K562 (cell line): ENCODE results near the gene OR8G5. TPM values are rescaled to one million over a fixed set of nuclear protein-coding genes. Genes with fewer than 3 reads are reported as not detected.

Experiments used
- ATAC-seq: fragments of 200-7000 bp; cut with Tn5 transposase; 3 replicates; pipeline ENCODE4 v1.9.1; 2020; ENCODE audit warnings: moderate library complexity
- Bru-seq: library from RNA; stranded (reverse); fragments of 400-500 nt; gene quantifications from one replicate; lab custom pipeline; 2021; lab: Mats Ljungman, UMichigan
- BruChase-seq, 2 experiments: library from RNA; stranded (reverse); fragments of 400-500 nt; gene quantifications; one replicate each; lab custom pipeline; 2021; lab: Mats Ljungman, UMichigan
- BruUV-seq: library from RNA; stranded (reverse); fragments of 400-500 nt; replicated peaks from 2 replicates; lab custom pipeline; 2021; lab: Mats Ljungman, UMichigan
- CTCF ChIA-PET: fragments of 300-600 bp; formaldehyde crosslinking; extraction: SDS; loops from one replicate; lab custom pipeline; 2021; ENCODE audit warnings: low intra/inter-chr PET ratio; lab: Yijun Ruan, JAX
- POLR2A ChIA-PET: fragments of 300-600, 350-650 bp; sonication (Branson Sonifier 250); formaldehyde crosslinking; extraction: SDS; loops from one replicate; lab custom pipeline; 2021; ENCODE audit warnings: antibody characterized with exemption, inconsistent platforms; lab: Yijun Ruan, JAX
- DNase-seq, 4 experiments: peaks; one replicate each; pipeline versions ENCODE4 v3.0.0 to v3.0.0-alpha.2; 2011 to 2018; ENCODE audit warnings: low spot score in 3 of 4, mixed read lengths in 3 of 4; ENCODE audit errors: extremely low read depth in 1 of 4
- FAIRE-seq: peaks from 2 replicates; lab custom pipeline; 2011; peaks lifted over from hg19 to GRCh38; lab: Jason Lieb, UNC
- H2AFZ ChIP-seq: 2 replicates; pipeline ENCODE4 v1.6.0; 2011; ENCODE audit warnings: low read depth, low read length, control low read depth, inconsistent platforms
- H3K27ac ChIP-seq: fragments of 200-600 bp; 3 replicates; pipeline ENCODE4 v1.8.0; 2011; ENCODE audit warnings: low read depth, mild to moderate bottlenecking, control low read depth, inconsistent platforms, low read length, moderate library complexity, mixed read lengths; ENCODE audit errors: extremely low read depth
- H3K27me3 ChIP-seq, 2 experiments: fragments of 300-600 bp in 1 of 2; 2 replicates in 1 of 2; 3 replicates in 1 of 2; pipeline versions ENCODE4 v1.6.0 to v1.8.0; 2011; ENCODE audit warnings: inconsistent platforms in 2 of 2, low read length in 2 of 2, mild to moderate bottlenecking in 1 of 2, mixed read lengths in 1 of 2, moderate library complexity in 1 of 2; ENCODE audit not compliant: control insufficient read depth in 2 of 2, insufficient read depth in 2 of 2
- H3K36me3 ChIP-seq: fragments of 300-600 bp; 3 replicates; pipeline ENCODE4 v1.8.0; 2011; ENCODE audit warnings: mild to moderate bottlenecking, low read length, inconsistent platforms; ENCODE audit not compliant: control insufficient read depth, insufficient read depth
- H3K4me1 ChIP-seq, 2 experiments: fragments of 200-600 bp in 1 of 2; replicated peaks in 1 of 2; 2 replicates in 1 of 2; 3 replicates in 1 of 2; pipeline versions ENCODE4 v1.5.1 to v1.8.0; 2011; ENCODE audit warnings: inconsistent platforms in 2 of 2, low read length in 2 of 2, mild to moderate bottlenecking in 1 of 2, mixed read lengths in 1 of 2, moderate library complexity in 1 of 2; ENCODE audit not compliant: control insufficient read depth in 2 of 2, insufficient read depth in 2 of 2
- H3K4me2 ChIP-seq: 2 replicates; pipeline ENCODE4 v1.6.1; 2011; ENCODE audit warnings: low read length, control low read depth, inconsistent platforms, mixed read lengths; ENCODE audit not compliant: insufficient read depth
- H3K4me3 ChIP-seq: fragments of 200-600 bp; sonication (generic), shearing (Covaris generic); 2 replicates; pipeline ENCODE4 v1.5.1; 2016; ENCODE audit warnings: control low read depth, inconsistent platforms
- H3K79me2 ChIP-seq: fragments of 200-600 bp; 3 replicates; pipeline ENCODE4 v1.8.0; 2011; ENCODE audit warnings: low read length, inconsistent platforms; ENCODE audit not compliant: control insufficient read depth, insufficient read depth
- H3K9ac ChIP-seq, 2 experiments: 2 replicates each; pipeline versions ENCODE4 v1.6.0 to v1.6.1; 2011; ENCODE audit warnings: low read depth in 2 of 2, low read length in 2 of 2, control low read depth in 1 of 2, inconsistent platforms in 1 of 2, mild to moderate bottlenecking in 1 of 2, mixed read lengths in 1 of 2; ENCODE audit not compliant: insufficient read depth in 1 of 2
- H3K9me1 ChIP-seq: one replicate; pipeline ENCODE4 v1.6.0; 2011; ENCODE audit warnings: inconsistent platforms, mild to moderate bottlenecking, low read length, moderate library complexity; ENCODE audit not compliant: control insufficient read depth, insufficient read depth
- H3K9me3 ChIP-seq: replicated peaks from 2 replicates; pipeline ENCODE4 v1.5.1; 2011; ENCODE audit warnings: low read depth, low read length, inconsistent platforms; ENCODE audit not compliant: control insufficient read depth, insufficient read depth
- H4K20me1 ChIP-seq: replicated peaks from 2 replicates; pipeline ENCODE4 v1.6.1; 2011; ENCODE audit warnings: low read length, inconsistent platforms, mixed read lengths; ENCODE audit not compliant: control insufficient read depth, insufficient read depth
- ASH1L ChIP-seq: fragments of 450-650 bp; IDR thresholded peaks from 2 replicates; pipeline ENCODE4 v1.6.1; 2018; ENCODE audit warnings: borderline replicate concordance, mild to moderate bottlenecking, low read depth; ENCODE audit not compliant: partially characterized antibody
- CBFA2T2 ChIP-seq: fragments of 450-650 bp; conservative IDR thresholded peaks from 2 replicates; pipeline ENCODE4 v1.6.1; 2017; ENCODE audit warnings: mild to moderate bottlenecking
- CBFB ChIP-seq: sonication (generic); formaldehyde crosslinking; IDR thresholded peaks from 2 replicates; pipeline ENCODE4 v1.4.0; 2020; ENCODE audit warnings: mild to moderate bottlenecking, missing genetic modification reagents
- GATAD2B ChIP-seq: fragments of 450-650 bp; IDR thresholded peaks from 2 replicates; pipeline ENCODE4 v1.6.1; 2017; ENCODE audit warnings: mild to moderate bottlenecking, borderline replicate concordance
- GTF2B ChIP-seq: IDR thresholded peaks from 2 replicates; pipeline ENCODE4 v1.6.1; 2011; ENCODE audit not compliant: insufficient read length; ENCODE audit errors: extremely low read depth
- PBX2 ChIP-seq, 2 experiments: IDR thresholded peaks in 1 of 2; conservative IDR thresholded peaks in 1 of 2; 2 replicates each; pipeline ENCODE4 v1.6.1; 2016; ENCODE audit warnings: low read depth in 2 of 2, mild to moderate bottlenecking in 1 of 2, missing compliant biosample characterization in 1 of 2, missing genetic modification characterization in 1 of 2, moderate library complexity in 1 of 2
- RBM39 ChIP-seq: fragments of 200-400 bp; formaldehyde crosslinking; optimal IDR thresholded peaks from 2 replicates; pipeline ENCODE3; 2018; ENCODE audit warnings: low read depth, low read length
- SREBF2 ChIP-seq: sonication (generic); formaldehyde crosslinking; IDR thresholded peaks from 2 replicates; pipeline ENCODE4 v1.4.0; 2020; ENCODE audit warnings: mild to moderate bottlenecking, missing genetic modification reagents
- TFAM ChIP-seq: fragments of 250-450 bp; sonication (Bioruptor Pico); conservative IDR thresholded peaks from 2 replicates; pipeline ENCODE4 v1.5.0; 2021; ENCODE audit warnings: mild to moderate bottlenecking, moderate library complexity
- ZBTB1 ChIP-seq: sonication (generic); formaldehyde crosslinking; IDR thresholded peaks from 2 replicates; pipeline ENCODE4 v1.8.1; 2023; ENCODE audit warnings: missing genetic modification reagents, low read depth, mild to moderate bottlenecking, borderline replicate concordance
- ZNF184 ChIP-seq: sonication (generic); formaldehyde crosslinking; IDR thresholded peaks from 2 replicates; pipeline ENCODE4 v1.5.0; 2020; ENCODE audit warnings: missing genetic modification reagents
- ZNF217 ChIP-seq: sonication (generic); formaldehyde crosslinking; IDR thresholded peaks from 2 replicates; pipeline ENCODE4 v1.8.0; 2022; ENCODE audit warnings: mild to moderate bottlenecking, missing genetic modification reagents
- ZNF311 ChIP-seq: fragments of 250-450 bp; sonication (Bioruptor Pico); IDR thresholded peaks from 2 replicates; pipeline ENCODE4 v1.4.0; 2020; ENCODE audit warnings: mild to moderate bottlenecking, moderate library complexity
- ZNF436 ChIP-seq: fragments of 250-450, 450-650 bp; sonication (Bioruptor Pico); formaldehyde crosslinking; IDR thresholded peaks from 2 replicates; pipeline ENCODE4 v1.7.0; 2020; ENCODE audit warnings: mild to moderate bottlenecking
- ZNF511 ChIP-seq: sonication (generic); formaldehyde crosslinking; IDR thresholded peaks from 2 replicates; pipeline ENCODE4 v1.8.0; 2022; ENCODE audit warnings: mild to moderate bottlenecking, missing genetic modification reagents
- WGBS: fragments of 100-300 bp; shearing (Covaris generic); methylation state at CpG from one replicate; pipeline ENCODE4 v1.1.6; 2016; ENCODE audit warnings: low coverage, mixed read lengths; ENCODE audit not compliant: insufficient coverage; ENCODE audit errors: missing lambda C conversion rate; 5-methylcytosine and 5-hydroxymethylcytosine counted together
- in situ Hi-C: fragments of 300-500 bp; cut with MboI; formaldehyde crosslinking; loops from 4 replicates; pipeline ENCODE4 v1.15.0; 2018; ENCODE audit warnings: inconsistent platforms, mixed read lengths
- intact Hi-C: fragments of 100-400 bp; cut with micrococcal nuclease; formaldehyde crosslinking; loops from 2 replicates; pipeline ENCODE4 v1.14.2; 2022
- long read RNA-seq, 3 experiments: library from polyadenylated mRNA in 2 of 3; library from RNA in 1 of 3; unstranded in 2 of 3; stranded (forward) in 1 of 3; transcript quantifications; one replicate each; pipeline ENCODE4 v2.0.0, GENCODE V29; 2019 to 2022
- polyA minus RNA-seq, 3 experiments: library from RNA; depleted of rRNA, polyadenylated mRNA; stranded (reverse); fragments of >200 nt; gene quantifications; 2 replicates each; pipeline ENCODE4 v1.2.3, GENCODE V29; 2011
- polyA plus RNA-seq, 8 experiments: library from polyadenylated mRNA; depleted of rRNA in 4 of 8; stranded (reverse) in 5 of 8; unstranded in 3 of 8; fragments of >200 nt; fragmentation: Nextera tagmentation in 2 of 8; fragmentation: Illumina TruSeq in 1 of 8; extraction: Ambion mirVana in 2 of 8; extraction: Trizol in 1 of 8; gene quantifications; 2 replicates each; pipeline versions ENCODE4 v1.2.1 to v1.2.3, GENCODE V29; 2011 to 2014; ENCODE audit warnings: inconsistent platforms in 1 of 8, missing spikeins in 1 of 8
- total RNA-seq, 7 experiments: library from RNA; depleted of rRNA in 6 of 7; stranded (reverse); fragments of >200 nt in 6 of 7; fragmentation: Illumina TruSeq in 2 of 7; extraction: Trizol in 2 of 7; gene quantifications; 2 replicates each; pipeline versions ENCODE4 v1.2.1 to v1.2.3, GENCODE V29; 2011 to 2021; ENCODE audit warnings: low replicate concordance in 1 of 7

Gene OR8G5
- total RNA-seq (2011; cell fraction: chromatin; rRNA removed; ENCODE audit: low replicate concordance), result 8.5 and 21.4 TPM in 2 replicates
- total RNA-seq (2011; cell fraction: nucleolus; rRNA removed), result 6.0 and 7.1 TPM in 2 replicates
- total RNA-seq (2011; cell fraction: nucleoplasm; rRNA removed), result 19.7 and 25.6 TPM in 2 replicates
- total RNA-seq (2014; rRNA removed), result 0.18 and 0.94 TPM in 2 replicates
- 1.9 and 2.6 TPM in 2 replicates for total RNA-seq (2014; rRNA removed; fragmentation: Illumina TruSeq; extraction: Trizol)
- 2.3 and 2.6 TPM in 2 replicates for total RNA-seq (2015; rRNA removed; fragmentation: Illumina TruSeq; extraction: Trizol)
- total RNA-seq (2021), result 1.4 and 1.7 TPM in 2 replicates
- polyA plus RNA-seq (2011; rRNA removed), result 2.2 and 3.8 TPM in 2 replicates
- 2.2 and 2.5 TPM in 2 replicates for polyA plus RNA-seq (2011; cell fraction: cytosol; rRNA removed)
- 4.6 and 4.7 TPM in 2 replicates for polyA plus RNA-seq (2011; cell fraction: nucleus; rRNA removed)
- polyA plus RNA-seq (2012), result 1.6 and 3.5 TPM in 2 replicates
- 1.7 and 2.1 TPM in 2 replicates for polyA plus RNA-seq (2014; fragmentation: Illumina TruSeq; extraction: Trizol)
- polyA plus RNA-seq (2014; fragmentation: Nextera tagmentation; extraction: Ambion mirVana), result 1 to 10 TPM in 1 of 2 experiments, under 1 TPM in 1; 0.98 to 1.2 TPM
- 1.5 and 1.7 TPM in 2 replicates for polyA plus RNA-seq (2014; rRNA removed)
- polyA minus RNA-seq (2011; rRNA and poly(A)+ RNA removed), result 12.7 and 13.4 TPM in 2 replicates
- 2.0 TPM in 1 of 2 replicates, not detected in the other for polyA minus RNA-seq (2011; cell fraction: cytosol; rRNA and poly(A)+ RNA removed)
- 11.0 and 18.0 TPM in 2 replicates for polyA minus RNA-seq (2011; cell fraction: nucleus; rRNA and poly(A)+ RNA removed)
- percentile 62 among the genes with signal in this experiment for Bru-seq, nascent RNA
- percentile 70 among the genes with signal in this experiment for BruChase-seq, experiment 1, labeled RNA remaining after a 2-hour chase
- BruChase-seq, experiment 2, labeled RNA remaining after a 6-hour chase, result percentile 69 among the genes with signal in this experiment
- long read RNA-seq, experiment 1, result 0 reads
- long read RNA-seq, experiment 2, result 0 reads
- long read RNA-seq, experiment 3, partial matches to known transcripts, result 0 of 3 reads
- long read RNA-seq, experiment 3, other reads (novel, unspliced or antisense), result 3 of 3 reads

- Histone ChIP-seq H3K4me2 (no peak within 1 kb of the TSS), H3K27ac (no peak within 1 kb of the TSS), H3K9ac (no peak within 1 kb of the TSS), H3K4me3 (no peak within 1 kb of the TSS), H4K20me1 (no peaks in the 10 kb centered on the region), H3K79me2 (no peaks in the 10 kb centered on the region), H3K4me1 (peaks cover 0 to 4% of the 10 kb centered on the region in 2 experiments; a peak in 2 of 5 replicates), H3K9me1 (no peaks in the 10 kb centered on the region), H3K36me3 (no peaks in the 10 kb centered on the region), H3K27me3 (no peaks in the 10 kb centered on the region), H3K9me3 (no peaks in the 10 kb centered on the region), H2AFZ (no peak within 1 kb of the TSS)
- ChIA-PET POLR2A (no interaction called here), CTCF (no interaction called here)
- in situ Hi-C loops, result no loop called here
- ATAC-seq, result no peak
- no peak for DNase-seq
- no peak for FAIRE-seq
- intact Hi-C loops, result no loop called here
- BruUV-seq, result no TSS peak
- 48% methylated on average over 4 of the region's 4 CpGs for WGBS
- TF ChIP-seq GTF2B, result no peak
- no peak for TF ChIP-seq ZNF311 (CRISPR knock-in tag)
- no peak for TF ChIP-seq ASH1L
- no peak for TF ChIP-seq RBM39
- no peak for TF ChIP-seq ZBTB1 (CRISPR knock-in tag)
- no peak for TF ChIP-seq TFAM
- no peak for TF ChIP-seq ZNF511 (CRISPR knock-in tag)
- TF ChIP-seq ZNF184, result no peak
- no peak for TF ChIP-seq ZNF436 (CRISPR knock-in tag)
- no peak for TF ChIP-seq CBFA2T2
- no peak for TF ChIP-seq CBFB
- TF ChIP-seq SREBF2 (CRISPR knock-in tag), result no peak
- TF ChIP-seq GATAD2B, result no peak
- TF ChIP-seq ZNF217 (CRISPR knock-in tag), result no peak
- TF ChIP-seq PBX2 (CRISPR knock-in tag; IDR thresholded peaks at IDR 0.05; ENCODE audit: low read depth), result no peak
- no peak for TF ChIP-seq PBX2 (tag; conservative IDR thresholded peaks at IDR 0.05; ENCODE audit: low read depth)
These were observed at the start of gene OR8G5 for GRCh38 chr11:124256076-124256475. TSS of gene OR8G5 (plus strand) at chr11:124256376. CDS start at chr11:124264932, 8,556 bp downstream.
